HFFc6 (cell line): ENCODE data around the gene COL19A1. TPM values are rescaled to one million over a fixed set of nuclear protein-coding genes. Genes with fewer than 3 reads are reported as not detected.

Experiments
- DNase-seq: peaks from one replicate; pipeline ENCODE4 v3.0.0-alpha.2; 2018
- H3K27ac Mint-ChIP-seq: 2 replicates; pipeline ENCODE4 v1.8.0; 2020; ENCODE audit warnings: mild to moderate bottlenecking, mixed read lengths
- H3K27me3 Mint-ChIP-seq: 2 replicates; pipeline ENCODE4 v1.8.0; 2021; ENCODE audit warnings: mild to moderate bottlenecking, moderate library complexity, mixed read lengths; ENCODE audit not compliant: insufficient read depth
- H3K36me3 Mint-ChIP-seq: 2 replicates; pipeline ENCODE4 v1.8.0; 2021; ENCODE audit warnings: low read depth, mixed read lengths
- H3K4me1 Mint-ChIP-seq: 2 replicates; pipeline ENCODE4 v1.8.0; 2020; ENCODE audit warnings: low read depth, mixed read lengths
- H3K4me3 Mint-ChIP-seq: 2 replicates; pipeline ENCODE4 v1.8.0; 2020; ENCODE audit warnings: mild to moderate bottlenecking, moderate library complexity, mixed read lengths
- H3K9me3 Mint-ChIP-seq: 2 replicates; pipeline ENCODE4 v1.8.0; 2020; ENCODE audit warnings: mild to moderate bottlenecking, mixed read lengths
- total RNA-seq, 6 experiments: library from RNA; stranded (reverse); fragmentation: NEBNext Ultra II Directional; extraction: Animal tissue kit (Norgen Biotek cat#: 25700); gene quantifications; 2 replicates in 1 of 6; 3 replicates in 5 of 6; pipeline ENCODE4 v1.2.3, GENCODE V29; 2021
- TF ChIP-seq, protein P1 (sequence below): fragments of 200-600 bp; sonication (generic); IDR thresholded peaks from 2 replicates; pipeline ENCODE4 v1.5.0; 2021; ENCODE audit warnings: antibody characterized with exemption, mild to moderate bottlenecking

COL19A1 gene
- total RNA-seq, 6 experiments from 2014 or later = not detected

DNA sequence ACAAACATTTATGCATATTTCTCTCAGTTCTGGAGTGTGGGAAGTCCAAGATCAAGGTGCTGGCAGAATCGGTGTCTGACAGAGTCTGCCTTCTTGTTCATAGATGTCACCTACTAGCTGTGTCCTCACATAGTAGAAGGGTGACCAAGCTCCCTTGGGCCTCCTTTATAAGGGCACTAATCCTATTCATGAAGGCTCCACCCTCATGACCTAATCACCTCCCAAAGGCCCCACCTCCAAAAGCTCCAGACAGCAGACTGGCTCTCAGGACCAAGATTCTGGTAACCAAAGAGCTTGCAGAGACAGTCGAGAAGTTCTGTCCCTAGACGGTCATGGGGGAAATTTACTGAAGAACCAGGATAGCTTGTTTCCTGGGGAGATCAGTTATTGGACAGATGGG lies 297.4 kb downstream of the COL19A1 start:
- no peak overlapping the region for H3K4me3 Mint-ChIP-seq
- H3K9me3 Mint-ChIP-seq = peaks cover 4% of the 10 kb centered on the region; the same call in 1 of the 2 replicates
- no peaks in the 10 kb centered on the region for H3K36me3 Mint-ChIP-seq

GRCh38 chr6:70164556-70164955 lies 298.2 kb downstream of the COL19A1 start:
- no peaks in the 10 kb centered on the region for H3K36me3 Mint-ChIP-seq
- H3K27me3 Mint-ChIP-seq = peaks cover 11% of the 10 kb centered on the region
- TF ChIP-seq, protein P1, sequence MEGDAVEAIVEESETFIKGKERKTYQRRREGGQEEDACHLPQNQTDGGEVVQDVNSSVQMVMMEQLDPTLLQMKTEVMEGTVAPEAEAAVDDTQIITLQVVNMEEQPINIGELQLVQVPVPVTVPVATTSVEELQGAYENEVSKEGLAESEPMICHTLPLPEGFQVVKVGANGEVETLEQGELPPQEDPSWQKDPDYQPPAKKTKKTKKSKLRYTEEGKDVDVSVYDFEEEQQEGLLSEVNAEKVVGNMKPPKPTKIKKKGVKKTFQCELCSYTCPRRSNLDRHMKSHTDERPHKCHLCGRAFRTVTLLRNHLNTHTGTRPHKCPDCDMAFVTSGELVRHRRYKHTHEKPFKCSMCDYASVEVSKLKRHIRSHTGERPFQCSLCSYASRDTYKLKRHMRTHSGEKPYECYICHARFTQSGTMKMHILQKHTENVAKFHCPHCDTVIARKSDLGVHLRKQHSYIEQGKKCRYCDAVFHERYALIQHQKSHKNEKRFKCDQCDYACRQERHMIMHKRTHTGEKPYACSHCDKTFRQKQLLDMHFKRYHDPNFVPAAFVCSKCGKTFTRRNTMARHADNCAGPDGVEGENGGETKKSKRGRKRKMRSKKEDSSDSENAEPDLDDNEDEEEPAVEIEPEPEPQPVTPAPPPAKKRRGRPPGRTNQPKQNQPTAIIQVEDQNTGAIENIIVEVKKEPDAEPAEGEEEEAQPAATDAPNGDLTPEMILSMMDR = no peak

More for the DNA sequence above, 297.4 kb downstream of the COL19A1 start:
- Mint-ChIP-seq H3K27ac (no peak overlapping the region), H3K4me1 (peaks cover 8% of the 10 kb centered on the region), H3K27me3 (peaks cover 11% of the 10 kb centered on the region)
- TF ChIP-seq, protein P1 = no peak
- no peak for DNase-seq

DNA sequence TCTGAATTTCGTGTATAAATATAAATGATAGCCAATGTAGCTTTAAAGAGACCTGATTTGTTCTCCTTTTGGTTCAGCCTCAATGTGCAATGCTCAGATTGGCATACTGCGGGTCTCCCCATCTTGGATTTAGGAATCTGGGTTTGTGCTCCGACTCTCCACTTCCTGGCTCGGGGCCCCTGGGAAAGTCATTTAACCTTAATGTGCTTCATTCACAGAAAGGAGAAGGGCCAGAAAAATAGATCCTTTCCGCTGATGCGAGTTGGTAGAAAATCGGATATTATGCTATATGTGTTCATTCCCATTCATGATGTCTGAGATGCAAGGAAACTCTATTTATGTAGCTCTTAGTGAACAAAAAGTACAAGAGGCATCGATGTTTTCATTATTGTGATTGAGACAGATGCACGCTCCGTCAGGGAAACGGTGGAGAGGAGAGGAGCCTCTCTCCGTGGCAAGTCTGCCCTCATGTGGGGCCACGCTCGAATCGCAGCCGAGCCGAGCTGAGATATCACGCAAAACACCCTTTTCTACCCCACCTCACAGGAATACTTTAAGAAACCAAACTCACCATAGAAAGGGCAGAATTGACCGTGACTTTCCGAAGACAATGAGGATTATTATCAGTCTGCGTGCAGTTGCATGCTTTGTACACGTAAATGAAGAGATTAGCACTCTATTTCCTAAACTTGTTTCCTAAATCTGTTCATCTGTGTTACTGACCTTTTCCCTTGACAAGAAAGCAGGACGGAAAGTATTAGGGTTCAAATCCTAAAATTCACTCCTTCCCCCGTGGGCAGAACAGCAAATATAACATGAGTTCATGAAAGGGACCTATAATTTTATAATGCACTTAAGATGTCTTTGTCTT lies 300.0 kb downstream of the COL19A1 start:
- TF ChIP-seq, protein P1 = peak; percentile 67
- peak; percentile 8 for DNase-seq
- no peaks in the 10 kb centered on the region for H3K36me3 Mint-ChIP-seq
- peaks cover 8% of the 10 kb centered on the region for H3K4me1 Mint-ChIP-seq
- H3K4me3 Mint-ChIP-seq = peak overlapping the region; percentile 74
- no peak overlapping the region for H3K27ac Mint-ChIP-seq
- H3K9me3 Mint-ChIP-seq = no peaks in the 10 kb centered on the region
- H3K27me3 Mint-ChIP-seq = peaks cover 12% of the 10 kb centered on the region

More at GRCh38 chr6:70164556-70164955, 298.2 kb downstream of the COL19A1 start:
- Mint-ChIP-seq H3K27ac (no peak overlapping the region), H3K9me3 (peaks cover 4% of the 10 kb centered on the region; the same call in 1 of the 2 replicates), H3K4me1 (peaks cover 8% of the 10 kb centered on the region), H3K4me3 (no peak overlapping the region)
- DNase-seq = no peak

DNA sequence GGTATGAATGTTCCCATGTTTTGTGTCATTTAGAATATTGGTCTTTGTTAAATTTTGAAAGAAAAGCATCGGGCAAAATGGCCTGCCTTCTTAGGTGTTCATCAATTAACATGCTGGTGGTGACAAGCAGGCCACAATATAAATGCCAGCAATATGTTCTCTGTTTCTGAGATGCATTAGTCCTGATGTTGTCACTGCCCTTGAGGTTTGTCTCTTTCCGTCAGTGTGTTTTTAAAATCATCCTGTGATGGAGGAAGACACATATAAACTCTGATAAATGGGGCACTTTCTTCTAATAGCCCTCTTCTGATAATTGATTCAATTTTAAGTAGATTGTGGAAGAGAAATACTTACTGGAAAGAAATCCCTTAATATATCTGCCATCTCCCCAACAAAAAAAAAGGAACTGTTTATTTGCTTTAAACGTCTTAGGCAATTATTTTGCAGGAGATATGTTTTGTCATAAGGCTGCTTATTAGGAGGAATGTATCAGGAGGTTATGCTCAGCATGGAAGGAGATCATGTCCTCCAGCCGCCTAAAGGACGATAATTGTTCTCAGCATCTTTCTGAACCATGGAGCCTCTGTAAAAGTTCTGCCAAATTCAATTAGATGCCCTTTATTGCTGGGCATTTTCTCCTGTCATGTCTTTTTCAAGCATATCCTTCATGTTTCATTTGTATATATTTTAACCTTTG lies 302.5 kb downstream of the COL19A1 start:
- H3K4me3 Mint-ChIP-seq = no peak overlapping the region
- H3K4me1 Mint-ChIP-seq = peaks cover 8% of the 10 kb centered on the region
- TF ChIP-seq, protein P1 = no peak

DNA sequence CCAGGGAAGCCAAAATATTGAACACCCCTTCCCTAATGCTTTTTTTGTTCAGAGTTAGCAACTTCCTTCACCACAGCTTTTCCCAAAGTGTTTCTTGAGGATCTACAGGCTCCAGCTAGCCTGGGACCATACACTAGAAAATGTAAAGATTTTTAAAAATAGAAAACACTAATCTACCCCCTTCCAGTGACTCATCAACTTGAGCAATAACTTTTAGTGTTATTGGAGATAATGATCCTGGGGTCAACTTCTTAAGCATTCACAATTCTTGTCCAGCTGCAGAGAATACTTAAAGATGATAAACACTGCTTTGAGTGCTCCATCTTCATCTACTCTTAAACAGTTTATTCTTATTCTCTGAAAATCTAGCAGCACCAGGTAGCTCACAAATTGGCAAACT lies 304.9 kb downstream of the COL19A1 start:
- H3K4me3 Mint-ChIP-seq = no peak overlapping the region
- no peak overlapping the region for H3K27ac Mint-ChIP-seq
- no peak for DNase-seq
- peaks cover 9% of the 10 kb centered on the region for H3K27me3 Mint-ChIP-seq
- peaks cover 6% of the 10 kb centered on the region for H3K4me1 Mint-ChIP-seq
- no peaks in the 10 kb centered on the region for H3K36me3 Mint-ChIP-seq
- TF ChIP-seq, protein P1 = no peak
- H3K9me3 Mint-ChIP-seq = no peaks in the 10 kb centered on the region

More for the DNA sequence above, 302.5 kb downstream of the COL19A1 start:
- no peaks in the 10 kb centered on the region for H3K9me3 Mint-ChIP-seq
- no peak overlapping the region for H3K27ac Mint-ChIP-seq
- H3K36me3 Mint-ChIP-seq = no peaks in the 10 kb centered on the region
- H3K27me3 Mint-ChIP-seq = peaks cover 12% of the 10 kb centered on the region
- no peak for DNase-seq
